GM12892 (cell line): ENCODE data around the gene CNOT10.

Experiments used
- POLR2A ChIP-seq: IDR thresholded peaks from 2 replicates; pipeline ENCODE4 v1.6.1; 2011; ENCODE audit warnings: low read depth, low read length, control low read depth
- POLR2AphosphoS5 ChIP-seq: IDR thresholded peaks from 2 replicates; pipeline ENCODE4 v1.6.1; 2011; ENCODE audit warnings: low read depth, low read length, control low read depth
- TAF1 ChIP-seq: IDR thresholded peaks from 2 replicates; pipeline ENCODE4 v1.6.1; 2011; ENCODE audit warnings: low read depth, mild to moderate bottlenecking, control low read depth, low read length, borderline replicate concordance

DNA sequence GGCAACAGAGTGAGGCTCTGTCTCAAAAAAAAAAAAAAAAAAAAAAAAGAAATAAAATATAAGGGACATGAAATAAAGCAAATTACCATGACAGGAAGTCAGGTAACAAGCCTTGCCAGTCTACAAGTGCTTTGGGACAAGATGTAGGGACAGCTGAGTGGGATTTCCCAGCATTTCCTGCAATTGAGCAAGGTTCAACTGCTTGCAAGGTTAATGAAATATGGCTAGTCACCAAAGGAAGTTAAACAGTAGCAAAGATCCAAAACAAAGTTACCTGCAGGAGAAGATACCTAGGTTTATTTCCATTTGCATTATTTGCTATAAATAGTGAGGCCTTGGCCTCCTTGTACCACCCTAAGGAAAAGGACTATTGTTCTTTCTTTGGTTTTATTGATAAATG lies 22.3 kb upstream of the CNOT10 start:
- TF ChIP-seq POLR2A (no peak), TAF1 (no peak), POLR2AphosphoS5 (no peak)
